RWPE1 (cell line): ENCODE data around the gene DR1.
"Not testable (repeated sequence)": the region's sequence is repeated elsewhere in the genome, so short reads cannot be mapped to it uniquely, and the experiment has no call there.

Source experiments
- CTCF ChIA-PET: fragments of 350-600 bp; sonication (Branson Sonifier 250); formaldehyde crosslinking; extraction: SDS; loops from one replicate; lab custom pipeline; 2021; lab: Yijun Ruan, JAX
- POLR2A ChIA-PET: fragments of 400-600 bp; formaldehyde crosslinking; extraction: SDS; loops from one replicate; lab custom pipeline; 2020; ENCODE audit warnings: antibody characterized with exemption; ENCODE audit not compliant: low non-redundant PET; lab: Yijun Ruan, JAX
- DNase-seq: peaks from one replicate; pipeline ENCODE4 v3.0.0; 2012; ENCODE audit warnings: low spot score
- H3K27ac ChIP-seq: fragments of 450-650 bp; 2 replicates; pipeline ENCODE4 v1.5.1; 2017
- CTCF ChIP-seq: fragments of 450-650 bp; conservative IDR thresholded peaks from 2 replicates; pipeline ENCODE4 v1.5.1; 2017; ENCODE audit warnings: low read depth, mild to moderate bottlenecking

Gene DR1

GRCh38 chr1:93362237-93362636 is 16.5 kb downstream of the DR1 start:
- no peak for DNase-seq
- no peak for TF ChIP-seq CTCF
- ChIA-PET CTCF (no interaction called here), POLR2A (no interaction called here)
- no peak overlapping the region for H3K27ac ChIP-seq

- ChIA-PET POLR2A (no interaction called here), CTCF (no interaction called here)
- H3K27ac ChIP-seq, result no peak overlapping the region
- no peak for TF ChIP-seq CTCF
- no peak for DNase-seq
Measured at GRCh38 chr1:93365813-93366212, 20.1 kb downstream of the DR1 start.

DNA sequence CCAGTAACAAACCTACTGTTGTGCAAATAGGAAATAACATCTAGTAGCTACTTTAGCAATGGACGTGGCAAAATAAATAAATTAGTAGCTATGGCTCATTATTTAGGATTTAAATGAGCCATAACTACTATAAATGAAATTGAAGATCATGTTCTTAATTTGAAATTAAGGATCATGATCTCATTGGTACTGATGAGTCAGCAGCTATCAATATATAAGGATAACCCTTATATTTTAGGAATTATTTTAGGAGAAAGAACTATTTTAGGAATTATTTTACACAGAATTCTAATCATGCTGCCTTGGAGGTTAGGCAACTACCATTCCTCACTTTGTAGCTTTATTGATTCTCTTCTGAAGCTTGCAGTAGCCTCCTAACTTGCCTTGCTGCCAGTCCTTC is 24.0 kb downstream of the DR1 start:
- ChIA-PET POLR2A (no interaction called here), CTCF (interaction anchor here (0.7 kb wide), 1 partner anchor 39 kb away, joined by 3 read pairs; no protein-coding TSS in a partner anchor)
- no peak overlapping the region for H3K27ac ChIP-seq
- TF ChIP-seq CTCF, result no peak
- DNase-seq, result no peak

DNA sequence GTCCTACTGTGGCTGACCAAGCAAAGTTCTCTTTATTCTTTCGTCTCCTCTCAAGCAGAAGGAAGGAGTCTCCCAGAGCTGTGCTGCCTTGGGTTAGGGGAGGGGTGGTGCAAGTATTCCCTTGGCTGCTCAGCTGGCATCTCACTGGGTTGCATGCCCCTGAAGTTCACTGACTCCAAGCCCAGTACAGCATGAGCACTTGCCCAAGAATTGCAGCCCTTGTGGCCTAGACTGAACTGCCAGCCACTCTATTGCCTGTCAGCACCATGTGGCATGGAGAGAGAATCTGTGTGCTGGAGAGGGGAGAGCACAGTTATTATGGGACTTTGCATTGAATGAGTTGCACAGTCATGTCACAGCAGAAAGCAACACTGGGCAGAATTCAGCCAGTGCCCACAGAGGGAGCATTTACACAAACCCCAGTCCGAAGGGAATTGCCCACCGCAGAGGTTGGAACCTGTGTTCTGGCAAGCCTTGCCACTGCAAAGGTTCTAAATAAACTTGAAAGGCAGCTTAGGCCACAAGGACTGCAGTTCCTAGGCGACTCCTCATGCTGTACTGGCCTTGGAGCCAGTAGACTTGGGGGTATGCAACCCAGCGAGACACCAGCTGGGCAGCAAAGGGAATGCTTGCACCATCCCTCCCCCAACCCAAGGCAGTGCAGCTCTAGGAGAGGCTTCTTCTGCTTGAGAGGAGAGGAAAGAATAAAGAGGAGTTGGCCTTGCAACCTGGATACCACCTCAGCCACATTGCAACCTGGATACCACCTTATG is 28.8 kb downstream of the DR1 start:
- CTCF ChIA-PET, result interaction anchor here (0.6 kb wide), 1 partner anchor 70 kb away, joined by 3 read pairs; no protein-coding TSS in a partner anchor
- no peak for TF ChIP-seq CTCF
- POLR2A ChIA-PET, result no interaction called here
- no peak overlapping the region for H3K27ac ChIP-seq
- DNase-seq, result no peak

DNA sequence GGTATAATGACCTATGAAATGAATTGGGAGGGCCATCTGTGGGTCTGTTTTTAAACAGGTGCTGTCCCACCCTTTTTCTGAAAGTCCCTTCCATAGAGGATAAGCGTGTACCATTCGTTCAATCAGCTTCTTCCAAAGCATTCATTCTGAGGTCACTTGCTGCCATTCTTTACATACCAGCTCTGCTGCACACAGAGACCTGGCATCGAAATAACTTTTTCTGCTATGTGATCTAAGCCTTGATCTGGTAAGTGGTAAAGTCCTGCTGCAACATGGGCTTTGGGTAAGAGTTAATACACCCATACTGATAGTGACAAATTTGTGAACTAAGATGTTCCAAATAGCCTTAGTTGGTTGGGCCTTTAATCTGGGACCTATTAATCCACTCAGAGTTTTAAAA is 38.9 kb downstream of the DR1 start:
- ChIA-PET CTCF (no interaction called here), POLR2A (no interaction called here)
- TF ChIP-seq CTCF, result no peak
- H3K27ac ChIP-seq, result no peak overlapping the region
- DNase-seq, result no peak

- H3K27ac ChIP-seq, DNase-seq, POLR2A ChIA-PET, CTCF ChIA-PET: not testable (repeated sequence)
Measured at GRCh38 chr1:93386268-93386667, 40.6 kb downstream of the DR1 start.

DNA sequence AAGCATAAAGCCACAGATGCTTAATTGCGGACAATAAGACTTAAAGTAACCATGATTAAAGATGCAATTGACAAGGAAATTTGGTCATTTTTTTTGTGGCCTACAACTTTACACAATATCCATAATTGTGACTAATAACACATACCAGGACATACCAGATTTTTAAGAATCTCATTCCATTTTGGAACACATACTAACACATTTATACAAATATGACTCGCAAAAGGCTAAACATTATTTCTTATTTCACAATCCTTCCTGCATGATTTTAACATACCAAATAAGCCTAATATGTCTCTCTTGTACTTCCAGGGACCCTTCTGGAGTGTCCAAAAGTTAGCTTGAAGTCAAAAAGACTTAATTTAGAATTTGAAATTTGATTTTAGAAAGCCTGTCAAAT is 48.8 kb downstream of the DR1 start:
- H3K27ac ChIP-seq, result no peak overlapping the region
- DNase-seq, result no peak
- no peak for TF ChIP-seq CTCF
- ChIA-PET CTCF (interaction anchor here (0.6 kb wide), 1 partner anchor 772 kb away, joined by 3 read pairs; no protein-coding TSS in a partner anchor), POLR2A (no interaction called here)
